ENCODE data around the gene GNAO1. TPM values are rescaled to one million over a fixed set of nuclear protein-coding genes. Genes with fewer than 3 reads are reported as not detected.

The GNAO1 gene
- total RNA-seq, 4 donors from 2014 or later = 2.7 to 12.9 (median 6.1) TPM

GRCh38 chr16:56298116-56298515 lies 106.8 kb downstream of the GNAO1 start:
- DNase-seq (ENCODE audit: low spot score in 2 of 2) = no peak
- H3K27ac ChIP-seq = peak overlapping the region in 1 of 4 donors; percentile 85
- no peak overlapping the region for H3K4me3 ChIP-seq
- no peaks in the 10 kb centered on the region for H3K9me3 ChIP-seq
- H3K4me1 ChIP-seq = peaks cover 0 to 46% (median 13%) of the 10 kb centered on the region in 4 donors
- WGBS, 2 donors = 90 to 91% methylated on average over 8 of the region's 8 CpGs
- no peak for TF ChIP-seq EP300 (IDR thresholded peaks at IDR 0.05)
- TF ChIP-seq POLR2A (IDR thresholded peaks at IDR 0.05) = no peak
- TF ChIP-seq CTCF (IDR thresholded peaks at IDR 0.05) = no peak
- no peaks in the 10 kb centered on the region for H3K27me3 ChIP-seq
- no peaks in the 10 kb centered on the region for H3K36me3 ChIP-seq

- H3K27ac ChIP-seq = peak overlapping the region; percentile 48 to 85 (median 62)
- H3K4me3 ChIP-seq = no peak overlapping the region
- peaks cover 0 to 42% (median 13%) of the 10 kb centered on the region in 4 donors for H3K4me1 ChIP-seq
- H3K27me3 ChIP-seq = no peaks in the 10 kb centered on the region
- TF ChIP-seq EP300 (IDR thresholded peaks at IDR 0.05) = peak in 1 of 2 donors; percentile 75
- TF ChIP-seq POLR2A (IDR thresholded peaks at IDR 0.05) = no peak
- no peak for TF ChIP-seq CTCF (IDR thresholded peaks at IDR 0.05)
- 44 to 48% methylated on average over 7 of the region's 7 CpGs for WGBS, 2 donors
- no peaks in the 10 kb centered on the region for H3K36me3 ChIP-seq
- no peaks in the 10 kb centered on the region for H3K9me3 ChIP-seq
- DNase-seq (ENCODE audit: low spot score in 2 of 2) = peak; percentile 22 to 38
These were observed 107.8 kb downstream of the GNAO1 start for GRCh38 chr16:56298948-56299596.

GRCh38 chr16:56300242-56300623 lies 108.9 kb downstream of the GNAO1 start:
- H3K9me3 ChIP-seq = no peaks in the 10 kb centered on the region
- TF ChIP-seq POLR2A (IDR thresholded peaks at IDR 0.05) (no peak), CTCF (IDR thresholded peaks at IDR 0.05) (no peak), EP300 (IDR thresholded peaks at IDR 0.05) (no peak)
- H3K36me3 ChIP-seq = no peaks in the 10 kb centered on the region
- DNase-seq (ENCODE audit: low spot score in 2 of 2) = no peak
- H3K27ac ChIP-seq = peak overlapping the region in 3 of 4 donors; percentile 52 to 85 (median 71)
- no peaks in the 10 kb centered on the region for H3K27me3 ChIP-seq
- 59 to 75% methylated on average over 4 of the region's 4 CpGs for WGBS, 2 donors
- H3K4me1 ChIP-seq = peaks cover 0 to 30% (median 13%) of the 10 kb centered on the region in 4 donors
- no peak overlapping the region for H3K4me3 ChIP-seq

GRCh38 chr16:56300891-56301850 lies 109.9 kb downstream of the GNAO1 start:
- TF ChIP-seq POLR2A (IDR thresholded peaks at IDR 0.05) (no peak), CTCF (IDR thresholded peaks at IDR 0.05) (no peak), EP300 (IDR thresholded peaks at IDR 0.05) (peak in 1 of 2 donors; percentile 14)
- H3K27me3 ChIP-seq = no peaks in the 10 kb centered on the region
- peaks cover 0 to 21% (median 13%) of the 10 kb centered on the region in 4 donors for H3K4me1 ChIP-seq
- H3K27ac ChIP-seq = peak overlapping the region in 3 of 4 donors; percentile 4 to 85 (median 71)
- H3K36me3 ChIP-seq = no peaks in the 10 kb centered on the region
- no peak overlapping the region for H3K4me3 ChIP-seq
- no peaks in the 10 kb centered on the region for H3K9me3 ChIP-seq
- no peak for DNase-seq (ENCODE audit: low spot score in 2 of 2)
- 55 to 56% methylated on average over 14 of the region's 14 CpGs for WGBS, 2 donors
